ENCODE results near the gene SWT1. TPM values are rescaled to one million over a fixed set of nuclear protein-coding genes. Genes with fewer than 3 reads are reported as not detected.

Gene SWT1
- total RNA-seq, 4 donors from 2014 or later, result 3.9 to 12.0 (median 6.2) TPM

Small RNAs within 50 kb of the gene (small RNA-seq; reads per million reads assigned to genes)
- 0 reads per million in 4 donors for gene RF00019

Other genes starting within 250 kb of the SWT1 start
- gene NIBAN1, start 182.7 kb upstream of the SWT1 start, total RNA-seq, result 100 to 1,000 TPM; 544 to 589 (median 567) TPM
- gene RNF2, start 111.6 kb upstream of the SWT1 start, total RNA-seq, result 10 to 100 TPM; 10.2 to 18.7 (median 17.4) TPM
- gene TRMT1L, start 214 bp upstream of the SWT1 start, total RNA-seq, result 10 to 100 TPM; 16.0 to 47.3 (median 21.5) TPM
- gene IVNS1ABP, start 160.1 kb downstream of the SWT1 start, total RNA-seq, result 10 to 100 TPM; 20.8 to 39.4 (median 32.8) TPM

Data from gastroesophageal sphincter (tissue), 4 donors.